ENCODE measurements around the gene ZNF165.
"Not testable (repeated sequence)": the region's sequence is repeated elsewhere in the genome, so short reads cannot be mapped to it uniquely, and the experiment has no call there.

The ZNF165 gene

DNA sequence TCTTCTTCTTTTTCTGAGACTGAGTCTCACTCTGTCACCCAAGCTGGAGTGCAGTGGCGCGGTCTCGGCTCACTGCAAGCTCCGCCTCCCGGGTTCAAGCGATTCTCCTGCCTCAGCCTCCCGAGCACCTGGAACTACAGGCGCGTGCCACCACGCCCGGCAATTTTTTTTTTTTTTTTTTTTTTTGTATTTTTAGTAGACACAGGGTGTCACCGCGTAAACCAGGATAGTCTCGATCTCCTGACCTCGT, at the start of gene ZNF165:
Gene ZNF165, plus strand, starts transcription at position 188 of the 250 bp plus-strand sequence. CDS start 4,913 bp downstream, outside the sequence.
- DNase-seq = not testable (repeated sequence)

DNA sequence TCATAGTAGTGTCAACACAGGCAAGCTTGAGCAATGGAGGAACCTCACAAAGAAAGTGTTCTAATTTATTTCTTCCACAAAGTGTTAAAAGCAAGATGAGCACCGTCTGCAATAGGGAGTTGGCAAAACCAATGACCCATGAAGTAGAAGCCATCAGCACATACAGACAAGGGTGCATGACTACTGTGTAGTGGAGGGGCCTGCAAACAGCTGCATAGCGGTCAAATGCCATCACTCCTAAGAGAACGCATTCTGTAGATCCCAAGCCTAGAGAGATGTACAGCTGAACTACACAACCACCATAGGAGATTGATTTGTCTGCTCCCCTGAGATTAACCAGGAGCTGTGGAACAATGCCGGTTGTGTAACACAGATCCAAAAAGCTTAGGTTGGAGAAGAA, 26.8 kb upstream of the ZNF165 start:
- DNase-seq = no peak

DNA sequence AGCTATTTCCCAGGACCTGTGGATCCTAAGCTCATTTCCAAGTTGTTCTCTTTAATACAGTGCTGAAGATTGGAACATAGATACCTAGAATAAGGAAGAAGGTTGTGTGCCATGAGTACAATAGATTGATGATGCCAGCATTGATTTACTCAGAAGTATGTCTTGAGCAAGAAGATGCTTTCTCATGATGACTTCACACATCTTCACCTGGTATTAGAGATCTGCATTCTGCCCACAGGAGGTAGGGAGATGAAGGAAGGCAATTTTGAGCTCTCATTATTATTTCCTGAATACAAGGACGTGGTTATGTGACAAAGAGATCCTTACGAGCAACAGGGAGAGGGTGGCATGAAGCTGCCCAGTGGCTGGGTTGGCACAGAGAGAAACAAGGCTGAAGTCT, 20.0 kb upstream of the ZNF165 start:
- DNase-seq = no peak

DNA sequence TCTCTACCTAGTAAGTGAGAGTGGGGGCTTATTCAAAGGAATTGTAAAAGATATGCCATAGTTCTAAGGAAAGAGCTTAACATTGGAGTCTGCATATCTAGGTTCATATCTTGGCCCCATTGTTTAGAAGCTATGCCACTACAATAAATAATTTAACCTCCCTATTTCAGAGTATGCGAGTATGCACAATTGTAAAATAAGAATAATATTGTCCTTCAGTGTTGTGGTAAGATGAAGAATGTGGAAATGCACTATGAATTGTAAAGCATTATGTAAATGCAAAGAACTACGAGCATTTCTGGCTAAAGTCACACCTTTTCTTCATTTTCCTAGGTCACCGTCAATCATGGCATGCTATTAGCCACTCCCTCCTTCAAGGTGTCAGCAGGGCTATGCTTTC, 16.1 kb upstream of the ZNF165 start:
- no peak for DNase-seq

DNA sequence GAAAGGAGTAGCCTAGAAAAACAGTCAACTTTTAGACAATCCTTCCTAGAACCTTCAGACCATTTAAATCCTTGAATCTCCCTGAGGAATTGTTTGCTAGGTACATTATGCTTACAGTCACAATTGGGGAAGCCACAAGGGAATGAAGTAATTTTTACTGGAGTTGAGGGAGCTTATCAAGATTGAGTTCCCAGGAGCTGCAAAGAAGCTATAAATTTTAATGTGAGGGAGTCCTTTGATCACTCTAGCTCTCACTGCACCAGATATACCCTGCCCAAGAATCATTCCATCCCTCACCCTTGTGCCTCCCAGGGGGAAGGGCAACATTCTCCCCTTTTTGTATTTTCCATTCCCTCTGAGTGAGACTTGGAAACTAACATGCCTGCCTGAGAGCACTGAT, 12.3 kb upstream of the ZNF165 start:
- DNase-seq = no peak

- DNase-seq = not testable (repeated sequence)
Measured at GRCh38 chr6:28070968-28071367, 9.4 kb upstream of the ZNF165 start.

DNA sequence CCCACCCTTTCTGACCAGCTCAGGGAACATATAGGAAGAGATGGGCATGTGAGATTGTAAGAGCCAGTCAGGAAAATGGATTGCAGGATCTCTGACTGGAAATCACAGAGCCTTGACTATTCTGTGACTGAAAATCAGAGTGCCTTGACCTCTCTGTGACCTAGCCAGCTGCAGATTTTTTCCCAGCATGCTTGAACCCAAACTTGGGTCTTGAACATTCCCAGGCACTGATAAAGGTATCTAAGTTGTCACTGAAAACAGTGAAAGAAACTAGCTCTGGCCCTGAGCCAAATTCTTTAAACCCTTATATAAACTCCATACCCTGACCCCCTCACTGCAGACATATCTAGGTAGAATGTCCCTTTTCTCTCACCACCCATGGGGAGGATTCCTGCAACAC, 2.3 kb upstream of the ZNF165 start:
- DNase-seq = no peak

GRCh38 chr6:28078836-28079235, 1.5 kb upstream of the ZNF165 start:
- no peak for DNase-seq

- DNase-seq = peak; percentile 79
Measured at GRCh38 chr6:28080631-28081485, 490 bp downstream of the ZNF165 start.

GRCh38 chr6:28081486-28081751, 1.1 kb downstream of the ZNF165 start:
- DNase-seq = no peak

DNA sequence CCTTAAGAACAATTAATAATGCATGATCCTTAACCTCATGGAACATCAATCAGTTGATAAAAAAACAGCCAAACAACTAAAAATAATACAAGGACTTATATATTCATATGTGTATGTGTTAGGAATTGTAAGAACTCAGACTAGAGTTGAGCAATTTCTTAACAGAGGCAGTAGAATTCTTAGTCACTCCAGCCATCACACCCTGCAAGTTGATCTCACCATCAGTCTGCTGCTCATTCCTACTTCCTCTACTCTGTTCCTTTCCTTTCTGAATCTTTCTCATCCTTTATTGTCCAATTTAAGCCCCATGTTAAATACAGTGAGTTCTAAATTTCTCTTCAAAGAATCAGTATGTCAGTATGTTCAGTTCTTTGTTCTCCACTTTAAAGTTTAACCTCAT, 2.6 kb downstream of the ZNF165 start:
- no peak for DNase-seq

- DNase-seq = no peak
Measured at GRCh38 chr6:28089054-28089453, 8.7 kb downstream of the ZNF165 start.

GRCh38 chr6:28090917-28091586, 10.7 kb downstream of the ZNF165 start:
- no peak for DNase-seq

DNA sequence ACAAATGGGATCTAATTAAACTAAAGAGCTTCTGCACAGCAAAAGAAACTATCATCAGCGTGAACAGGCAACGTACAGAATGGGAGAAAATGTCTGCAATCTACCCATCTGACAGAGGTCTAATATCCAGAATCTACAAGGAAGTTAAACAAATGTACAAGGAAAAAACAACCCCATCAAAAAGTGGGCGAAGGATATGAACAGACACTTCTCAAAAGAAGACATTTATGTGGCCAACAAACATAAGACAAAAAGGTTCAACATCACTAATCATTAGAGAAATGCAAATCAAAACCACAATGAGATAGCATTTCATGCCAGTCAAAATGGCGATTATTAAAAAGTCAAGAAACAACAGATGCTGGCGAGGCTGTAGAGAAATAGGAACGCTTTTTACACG, 21.9 kb downstream of the ZNF165 start:
- not testable (repeated sequence) for DNase-seq

DNA sequence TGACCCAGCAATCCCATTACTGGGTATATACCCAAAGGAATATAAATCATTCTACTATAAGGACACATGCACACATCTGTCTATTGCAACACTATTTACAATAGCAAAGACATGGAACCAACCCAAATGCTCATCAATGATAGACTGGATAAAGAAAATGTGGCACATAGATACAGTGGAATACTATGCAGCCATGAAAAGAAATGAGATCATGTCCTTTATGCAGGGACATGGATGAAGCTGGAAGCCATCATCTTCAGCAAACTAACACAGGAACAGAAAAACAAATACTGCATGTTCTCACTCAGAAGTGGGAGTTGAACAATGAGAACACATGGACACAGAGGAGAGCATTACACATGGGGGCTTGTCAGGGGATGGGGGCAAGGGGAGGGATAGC, 22.3 kb downstream of the ZNF165 start:
- not testable (repeated sequence) for DNase-seq

- peak; percentile 59 for DNase-seq
Measured at GRCh38 chr6:28104392-28105244, 24.2 kb downstream of the ZNF165 start.

- no peak for DNase-seq
Measured at GRCh38 chr6:28105245-28105639, 24.9 kb downstream of the ZNF165 start.

GRCh38 chr6:28107506-28107905, 27.1 kb downstream of the ZNF165 start:
- no peak for DNase-seq

DNA sequence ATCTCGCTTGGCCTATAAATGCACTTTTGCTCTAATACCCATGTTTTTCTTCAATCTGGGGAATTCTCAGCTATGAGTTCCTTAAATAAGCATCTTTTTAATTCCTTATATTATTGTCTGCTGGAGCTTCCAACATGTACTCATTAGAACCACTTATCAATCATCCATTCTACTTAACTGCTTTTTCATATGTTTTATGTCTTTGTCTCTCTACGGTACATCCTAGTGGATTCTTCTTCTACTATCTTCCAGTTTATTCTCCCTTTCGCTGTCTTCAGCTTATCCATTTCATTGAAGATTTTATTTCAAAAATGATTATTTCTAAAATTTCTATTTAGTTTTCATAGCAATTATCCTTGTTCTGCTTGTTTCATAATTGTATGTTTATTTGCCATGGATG, 31.6 kb downstream of the ZNF165 start:
- DNase-seq = no peak

DNA sequence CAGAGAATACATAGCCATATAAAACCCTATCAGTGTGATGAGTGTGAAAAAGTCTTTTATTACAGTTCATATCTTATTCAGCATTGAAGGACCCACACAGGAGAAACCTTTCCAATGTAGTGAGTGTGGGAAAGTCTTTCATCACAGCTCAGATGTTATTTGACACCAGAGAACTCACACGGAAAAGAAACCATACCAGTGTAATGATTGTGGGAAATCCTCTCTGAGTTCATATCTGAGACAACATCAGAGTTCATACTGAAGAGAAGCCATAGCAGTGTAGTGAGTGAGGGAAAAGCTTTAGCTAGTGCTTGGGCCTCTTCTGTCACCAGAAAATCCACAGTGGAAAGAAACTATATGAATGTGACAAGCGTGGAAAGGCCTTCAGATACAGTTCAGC, 35.4 kb downstream of the ZNF165 start:
- DNase-seq = no peak

- no peak for DNase-seq
Measured at GRCh38 chr6:28117386-28118050, 37.1 kb downstream of the ZNF165 start.

DNA sequence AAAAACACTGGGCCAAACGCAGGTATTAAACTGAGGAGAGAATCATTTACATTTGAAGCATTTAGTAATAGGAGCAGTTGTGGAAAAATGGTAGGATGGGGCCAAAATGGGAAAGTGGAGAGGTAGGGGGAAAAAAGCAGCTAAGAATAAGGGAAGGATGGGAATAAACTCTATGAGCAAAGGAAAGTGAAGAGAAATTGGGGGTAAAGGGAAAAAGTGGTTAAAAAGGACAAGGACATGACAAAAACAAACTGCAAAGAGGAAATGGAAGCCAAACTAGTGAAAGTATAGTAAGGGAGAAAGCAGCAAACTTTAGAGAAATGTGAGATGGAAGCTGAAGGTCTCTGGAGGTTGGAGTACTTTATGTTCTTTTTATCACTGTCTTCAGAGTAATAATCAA, 37.8 kb downstream of the ZNF165 start:
- DNase-seq = no peak

DNA sequence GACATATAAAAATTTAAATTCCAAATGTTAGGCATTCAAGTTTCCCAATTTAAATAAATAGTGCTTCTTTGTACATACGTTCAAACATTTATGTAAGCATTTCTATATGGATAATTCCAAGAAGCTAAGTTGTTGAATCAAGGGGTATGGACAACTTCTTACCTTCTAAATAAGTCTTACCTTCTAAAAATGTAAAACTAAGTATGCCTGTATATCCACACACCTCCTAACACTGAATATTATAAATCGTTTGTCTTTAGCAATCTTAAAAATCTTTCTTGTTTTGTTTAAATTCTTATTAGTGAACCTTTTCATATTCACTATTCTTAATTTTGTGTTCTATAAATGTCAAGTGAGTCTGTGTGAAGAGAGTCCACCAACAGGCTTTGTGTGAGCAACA, 41.5 kb downstream of the ZNF165 start:
- DNase-seq = no peak

All from GOT3 (cell line).